Measurements from ENCODE around the gene MRPL20.

DNA sequence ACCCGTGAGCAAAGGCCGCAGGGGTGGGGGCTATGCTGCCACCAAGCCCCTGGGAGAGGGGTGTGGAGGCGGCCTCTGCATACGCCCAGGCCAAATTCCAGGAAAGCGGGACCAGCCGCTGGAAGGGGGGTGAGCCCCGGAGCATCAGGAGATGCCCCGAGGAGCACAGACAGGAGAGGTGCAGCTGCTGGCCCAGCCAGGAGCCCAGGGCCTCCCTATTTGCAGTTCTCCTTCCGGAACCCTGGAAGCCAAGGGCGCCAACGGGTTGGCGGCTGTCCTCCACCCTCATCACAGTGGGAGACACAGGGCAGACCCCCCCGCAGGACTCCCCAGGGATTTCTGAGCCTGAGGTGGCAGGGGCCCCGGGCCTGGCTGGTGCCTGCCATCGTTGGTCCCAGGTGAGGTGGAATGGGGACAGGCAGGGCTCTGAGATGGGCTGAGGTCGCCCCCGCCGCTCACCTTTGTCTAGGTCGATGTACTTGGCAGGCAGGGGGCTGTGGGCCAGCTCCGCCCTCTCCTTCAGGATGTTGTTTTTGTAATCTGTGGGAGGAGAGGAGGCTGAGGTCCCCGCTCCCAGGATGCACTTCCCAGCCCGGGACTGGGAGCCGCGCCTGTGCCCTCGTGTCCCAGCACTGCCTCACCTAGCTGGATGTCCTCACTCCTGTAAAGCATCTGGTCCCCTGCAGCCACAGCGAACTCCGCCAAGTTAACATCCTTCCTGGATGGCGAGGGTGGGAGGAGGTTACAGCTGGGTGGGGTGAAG lies 53.5 kb downstream of the MRPL20 start:
- TF ChIP-seq CTCF (IDR thresholded peaks at IDR 0.05) (no peak), POLR2A (IDR thresholded peaks at IDR 0.05) (no peak), EP300 (IDR thresholded peaks at IDR 0.05) (no peak)
